Measurements from ENCODE around the gene CDK6. TPM values are rescaled to one million over a fixed set of nuclear protein-coding genes. Genes with fewer than 3 reads are reported as not detected.

The CDK6 gene
- total RNA-seq, 1 experiment from 2014 or later, result 41.4 TPM

DNA sequence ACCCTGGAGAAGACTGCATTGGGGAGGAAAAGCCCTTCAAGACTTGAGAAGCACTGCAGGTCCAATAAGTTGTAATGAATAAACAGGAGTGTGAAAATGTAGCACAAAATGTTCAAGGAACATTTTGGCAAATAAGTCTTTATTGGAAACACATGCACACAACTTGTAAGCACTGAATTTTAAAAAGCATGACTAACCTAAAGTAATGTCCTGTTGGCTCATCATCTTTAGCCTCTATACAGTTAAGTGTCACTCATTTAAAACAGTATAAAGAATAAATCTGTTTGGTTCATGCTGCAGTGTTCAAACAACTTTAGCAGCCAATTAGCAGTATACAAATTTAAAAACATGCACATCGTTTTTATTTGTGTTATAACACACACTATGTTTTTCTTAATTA is 108.6 kb downstream of the CDK6 start:
- Histone ChIP-seq H3K4me3 (replicated peaks in 1 of 2; ENCODE audit: low read depth in 1 of 2, low read length in 2 of 2) (no peak overlapping the region), H4K20me1 (ENCODE audit: insufficient read depth) (no peaks in the 10 kb centered on the region), H3K27me3 (ENCODE audit: insufficient read depth, low read length) (no peaks in the 10 kb centered on the region), H3K36me3 (ENCODE audit: control insufficient read depth in 1 of 2, insufficient read depth in 2 of 2, low read length in 2 of 2) (peaks cover 0 to 4% of the 10 kb centered on the region in 2 experiments; a peak in 1 of 4 replicates), H3K4me1 (ENCODE audit: control insufficient read depth in 1 of 2, insufficient read depth in 2 of 2, low read length in 2 of 2) (peaks cover 7 to 36% of the 10 kb centered on the region in 2 experiments), H3K9me3 (ENCODE audit: control insufficient read depth in 1 of 2, insufficient read depth in 1 of 2, low read depth in 1 of 2, low read length in 2 of 2) (no peaks in the 10 kb centered on the region), H3K9me2 (ENCODE audit: insufficient read depth) (no peaks in the 10 kb centered on the region), H3K27ac (ENCODE audit: low read depth, low read length) (no peak overlapping the region), H2AFZ (ENCODE audit: low read depth, low read length, poor library complexity, severe bottlenecking) (no peak overlapping the region), H3K79me2 (ENCODE audit: insufficient read depth, low read length) (peaks cover 36% of the 10 kb centered on the region), H3K4me2 (ENCODE audit: low read length) (no peak overlapping the region), H3K9ac (ENCODE audit: low read length) (no peak overlapping the region)
- intact Hi-C loops (cut with micrococcal nuclease), result no loop called here
- ChIA-PET CTCF (no interaction called here), RAD21 (ENCODE audit: low non-redundant PET in 1 of 2, low total read pairs in 2 of 2, uncharacterized antibody in 2 of 2, unreplicated experiment in 2 of 2) (no interaction called here), POLR2A (no interaction called here)
- DNase-seq (ENCODE audit: low read depth, low spot score) (no peak), ATAC-seq (no peak)
- TF ChIP-seq ZNF274 (IDR thresholded peaks at IDR 0.05; ENCODE audit: low read depth, low read length) (no peak), EGR1 (IDR thresholded peaks at IDR 0.05; ENCODE audit: low read depth) (no peak), RAD21 (IDR thresholded peaks at IDR 0.05; ENCODE audit: low read depth) (no peak), EZH2 (IDR thresholded peaks at IDR 0.05) (no peak), CBX3 (IDR thresholded peaks at IDR 0.05; ENCODE audit: low read depth) (no peak), YY1 (IDR thresholded peaks at IDR 0.05; ENCODE audit: extremely low read depth, insufficient replicate concordance, low read depth, low read length) (no peak), ZBTB33 (IDR thresholded peaks at IDR 0.05; ENCODE audit: extremely low read depth, insufficient replicate concordance, low read length) (no peak), ATF3 (IDR thresholded peaks at IDR 0.05) (no peak), CEBPB (IDR thresholded peaks at IDR 0.05; ENCODE audit: low read depth) (no peak), SIN3A (IDR thresholded peaks at IDR 0.05; ENCODE audit: low read depth) (no peak), JUND (IDR thresholded peaks at IDR 0.05) (no peak), ELF1 (IDR thresholded peaks at IDR 0.05; ENCODE audit: borderline replicate concordance, low read depth) (no peak), FOSL1 (IDR thresholded peaks at IDR 0.05; ENCODE audit: low read depth) (no peak), SP1 (IDR thresholded peaks at IDR 0.05; ENCODE audit: low read depth) (no peak), POLR2A (IDR thresholded peaks at IDR 0.05; ENCODE audit: borderline replicate concordance, extremely low read depth, insufficient read depth, insufficient read length) (no peak), REST (IDR thresholded peaks at IDR 0.05; ENCODE audit: low read depth) (no peak)
- TF ChIP-seq, protein P1, sequence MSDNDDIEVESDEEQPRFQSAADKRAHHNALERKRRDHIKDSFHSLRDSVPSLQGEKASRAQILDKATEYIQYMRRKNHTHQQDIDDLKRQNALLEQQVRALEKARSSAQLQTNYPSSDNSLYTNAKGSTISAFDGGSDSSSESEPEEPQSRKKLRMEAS (IDR thresholded peaks at IDR 0.05), result no peak
- BruUV-seq (replicated peaks), result no TSS peak

Data from HCT116 (cell line).